Spleen (tissue), 11 donors: ENCODE measurements around the gene PAX5. TPM values are rescaled to one million over a fixed set of nuclear protein-coding genes. Genes with fewer than 3 reads are reported as not detected.

ENCODE experiments used
- microRNA-seq, 3 donors: library from miRNA; unstranded; fragments of <30 nt; microRNA quantifications; one replicate each; pipeline versions ENCODE4 to v1.1.0, GENCODE V29; 2019 to 2020
- polyA plus RNA-seq, 3 donors: library from polyadenylated mRNA; stranded (reverse); fragments of 200-250 nt; gene quantifications; one replicate each; pipeline ENCODE4 v1.2.1, GENCODE V29; 2013
- small RNA-seq, 4 donors: library from RNA; depleted of rRNA; stranded (forward); fragments of <200 nt; gene quantifications; one replicate each; pipeline ENCODE3, GENCODE V24; 2016
- total RNA-seq, 7 donors: library from RNA; depleted of rRNA in 3 of 7; stranded (reverse); fragments of >200 nt in 3 of 7; fragmentation: NEBNext Ultra II Directional in 4 of 7; extraction: Animal tissue kit (Norgen Biotek cat#: 25700) in 4 of 7; gene quantifications; one replicate each; pipeline versions ENCODE4 v1.1.0 to v1.2.1, GENCODE V29; 2016 to 2021
- donor health status: healthy with polysubstance abuse.
- donor health status: DM: no; HTN: no; CAD: no; lungs with moderate emphysema.
- donor health status: DM: no; HTN: no; CAD: no.
- donor health status: Bipolar disorder and iron deficiency.
- donor health status: healthy.
- donor health status: DM: no; HTN: no; CAD: no.
- donor health status: DM: yes; HTN: yes; CAD: no.

The PAX5 gene
- total and polyA plus RNA-seq, 10 donors = 15.9 to 120 (median 53.0) TPM

Small RNA genes lying within 50 kb of the gene (microRNA-seq; reads per million reads assigned to microRNA genes)
- gene MIR4475 (0 reads per million in 3 donors), gene MIR4476 (0 to 1.1 (median 0) reads per million in 3 donors), gene MIR4540 (0 reads per million in 3 donors)

Small RNA genes lying within 50 kb of the gene (small RNA-seq; reads per million reads assigned to genes)
- gene MIR4475 (0 reads per million in 4 donors), gene MIR4476 (0 to 0.14 (median 0.03) reads per million in 4 donors), gene MIR4540 (0 reads per million in 4 donors)

Other genes with a start within 250 kb of the PAX5 start
- 10 to 100 TPM; 31.9 to 50.6 (median 40.3) TPM for gene ZCCHC7, start 86.3 kb upstream of the PAX5 start, total RNA-seq
- 10 to 100 TPM; 17.0 to 31.1 (median 26.1) TPM for gene ZCCHC7, start 86.3 kb upstream of the PAX5 start, polyA plus RNA-seq